Peyer's patch (tissue), 4 donors: Measurements from ENCODE around the gene ZNF581.

ENCODE experiments used
- CTCF ChIP-seq, 6 experiments: fragments of 450-650 bp in 4 of 6; fragments of 200-600 bp in 2 of 6; sonication (generic) in 1 of 6; IDR thresholded peaks; one replicate each; pipeline ENCODE4 v1.5.1; 2017 to 2019; ENCODE audit warnings: antibody characterized with exemption in 6 of 6, mild to moderate bottlenecking in 3 of 6, moderate library complexity in 1 of 6
- POLR2A ChIP-seq, 2 donors: fragments of 450-650 bp; IDR thresholded peaks; one replicate each; pipeline ENCODE4 v1.5.1; 2017; ENCODE audit warnings: antibody characterized with exemption in 2 of 2, mild to moderate bottlenecking in 2 of 2, moderate library complexity in 2 of 2

GRCh38 chr19:55611983-55612645 is 31.3 kb upstream of the ZNF581 start:
- no peak for TF ChIP-seq CTCF (IDR thresholded peaks at IDR 0.05)
- TF ChIP-seq POLR2A (IDR thresholded peaks at IDR 0.05) = no peak
